ENCODE data around the gene DTD1.

GRCh38 chr20:18754030-18754652, 166.3 kb downstream of the DTD1 start:
- TF ChIP-seq CTCF (IDR thresholded peaks at IDR 0.05) = no peak
- no peak for TF ChIP-seq POLR2A (IDR thresholded peaks at IDR 0.05)
- TF ChIP-seq POLR2AphosphoS5 (IDR thresholded peaks at IDR 0.05) = no peak

All from breast epithelium (tissue), 3 donors.